Keratinocyte (primary cell): ENCODE measurements around the gene SLC26A9.
"Not testable (repeated sequence)": the region's sequence is repeated elsewhere in the genome, so short reads cannot be mapped to it uniquely, and the experiment has no call there.

ENCODE experiments used
- EZH2 ChIP-seq: IDR thresholded peaks from one replicate; pipeline ENCODE4 v1.6.1; 2012; ENCODE audit warnings: inconsistent platforms, mild to moderate bottlenecking, low read length, moderate library complexity
- TF ChIP-seq, protein P1 (sequence below), 3 experiments: IDR thresholded peaks in 1 of 3; conservative IDR thresholded peaks in 1 of 3; optimal IDR thresholded peaks in 1 of 3; 2 replicates in 2 of 3; 3 replicates in 1 of 3; pipeline versions ENCODE3 to v1.5.1; 2011; ENCODE audit warnings: low read length in 3 of 3, mild to moderate bottlenecking in 3 of 3, moderate library complexity in 2 of 3, control low read depth in 1 of 3, inconsistent platforms in 1 of 3; ENCODE audit not compliant: insufficient read depth in 2 of 3; ENCODE audit errors: extremely low read depth in 1 of 3

DNA sequence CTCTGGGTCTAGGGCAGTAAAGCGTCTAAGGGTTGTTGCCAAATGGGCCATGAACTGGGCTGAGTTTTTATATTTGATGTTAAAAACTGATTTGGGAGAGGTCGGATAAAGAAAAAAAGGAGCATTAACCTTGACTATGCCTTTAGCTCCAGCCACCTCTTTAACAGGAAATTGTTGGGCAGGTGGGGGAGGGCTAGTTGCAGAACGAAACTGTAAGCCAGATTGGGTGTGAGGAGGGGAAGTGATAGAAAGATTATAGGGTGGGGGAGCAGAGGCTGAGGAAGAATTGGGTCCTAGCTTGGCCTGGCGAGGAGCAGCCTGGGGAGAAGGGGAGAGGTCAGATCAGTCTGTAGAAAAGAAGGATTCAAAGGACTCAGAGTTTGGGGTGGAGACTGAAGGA, 54.2 kb downstream of the SLC26A9 start:
- TF ChIP-seq, protein P1, sequence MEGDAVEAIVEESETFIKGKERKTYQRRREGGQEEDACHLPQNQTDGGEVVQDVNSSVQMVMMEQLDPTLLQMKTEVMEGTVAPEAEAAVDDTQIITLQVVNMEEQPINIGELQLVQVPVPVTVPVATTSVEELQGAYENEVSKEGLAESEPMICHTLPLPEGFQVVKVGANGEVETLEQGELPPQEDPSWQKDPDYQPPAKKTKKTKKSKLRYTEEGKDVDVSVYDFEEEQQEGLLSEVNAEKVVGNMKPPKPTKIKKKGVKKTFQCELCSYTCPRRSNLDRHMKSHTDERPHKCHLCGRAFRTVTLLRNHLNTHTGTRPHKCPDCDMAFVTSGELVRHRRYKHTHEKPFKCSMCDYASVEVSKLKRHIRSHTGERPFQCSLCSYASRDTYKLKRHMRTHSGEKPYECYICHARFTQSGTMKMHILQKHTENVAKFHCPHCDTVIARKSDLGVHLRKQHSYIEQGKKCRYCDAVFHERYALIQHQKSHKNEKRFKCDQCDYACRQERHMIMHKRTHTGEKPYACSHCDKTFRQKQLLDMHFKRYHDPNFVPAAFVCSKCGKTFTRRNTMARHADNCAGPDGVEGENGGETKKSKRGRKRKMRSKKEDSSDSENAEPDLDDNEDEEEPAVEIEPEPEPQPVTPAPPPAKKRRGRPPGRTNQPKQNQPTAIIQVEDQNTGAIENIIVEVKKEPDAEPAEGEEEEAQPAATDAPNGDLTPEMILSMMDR (optimal IDR thresholded peaks at IDR 0.05 in 1 of 3, IDR thresholded peaks at IDR 0.05 in 1 of 3, conservative IDR thresholded peaks at IDR 0.05 in 1 of 3; ENCODE audit: extremely low read depth in 1 of 3, insufficient read depth in 2 of 3, low read length in 3 of 3), result not testable (repeated sequence)
- not testable (repeated sequence) for TF ChIP-seq EZH2
